Measurements from ENCODE around the gene OOEP. TPM values are rescaled to one million over a fixed set of nuclear protein-coding genes. Genes with fewer than 3 reads are reported as not detected.

OOEP gene
- total RNA-seq, 1 donor from 2014 or later, result not detected

GRCh38 chr6:73329201-73329600 is 40.5 kb downstream of the OOEP start:
- H3K27me3 ChIP-seq, result no peaks in the 10 kb centered on the region
- H3K4me3 ChIP-seq, result no peak overlapping the region
- intact Hi-C loops (cut with DNase I), result loop anchor here (10.0 kb wide), 1 partner anchor 914 kb away; no protein-coding TSS in a partner anchor
- H3K4me1 ChIP-seq, result no peaks in the 10 kb centered on the region
- no peaks in the 10 kb centered on the region for H3K9me3 ChIP-seq
- no peak overlapping the region for H3K27ac ChIP-seq
- DNase-seq (ENCODE audit: low spot score in 2 of 2), result no peak
- TF ChIP-seq, protein P1, sequence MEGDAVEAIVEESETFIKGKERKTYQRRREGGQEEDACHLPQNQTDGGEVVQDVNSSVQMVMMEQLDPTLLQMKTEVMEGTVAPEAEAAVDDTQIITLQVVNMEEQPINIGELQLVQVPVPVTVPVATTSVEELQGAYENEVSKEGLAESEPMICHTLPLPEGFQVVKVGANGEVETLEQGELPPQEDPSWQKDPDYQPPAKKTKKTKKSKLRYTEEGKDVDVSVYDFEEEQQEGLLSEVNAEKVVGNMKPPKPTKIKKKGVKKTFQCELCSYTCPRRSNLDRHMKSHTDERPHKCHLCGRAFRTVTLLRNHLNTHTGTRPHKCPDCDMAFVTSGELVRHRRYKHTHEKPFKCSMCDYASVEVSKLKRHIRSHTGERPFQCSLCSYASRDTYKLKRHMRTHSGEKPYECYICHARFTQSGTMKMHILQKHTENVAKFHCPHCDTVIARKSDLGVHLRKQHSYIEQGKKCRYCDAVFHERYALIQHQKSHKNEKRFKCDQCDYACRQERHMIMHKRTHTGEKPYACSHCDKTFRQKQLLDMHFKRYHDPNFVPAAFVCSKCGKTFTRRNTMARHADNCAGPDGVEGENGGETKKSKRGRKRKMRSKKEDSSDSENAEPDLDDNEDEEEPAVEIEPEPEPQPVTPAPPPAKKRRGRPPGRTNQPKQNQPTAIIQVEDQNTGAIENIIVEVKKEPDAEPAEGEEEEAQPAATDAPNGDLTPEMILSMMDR (IDR thresholded peaks at IDR 0.05), result no peak
- H3K36me3 ChIP-seq, result no peaks in the 10 kb centered on the region

GRCh38 chr6:73328790-73329189 is 40.9 kb downstream of the OOEP start:
- Histone ChIP-seq H3K27me3 (no peaks in the 10 kb centered on the region), H3K4me1 (no peaks in the 10 kb centered on the region), H3K4me3 (no peak overlapping the region), H3K36me3 (no peaks in the 10 kb centered on the region), H3K9me3 (no peaks in the 10 kb centered on the region), H3K27ac (no peak overlapping the region)
- DNase-seq (ENCODE audit: low spot score in 2 of 2), result no peak
- TF ChIP-seq, protein P1 (IDR thresholded peaks at IDR 0.05), result no peak
- intact Hi-C loops (cut with DNase I), result loop anchor here (10.0 kb wide), 1 partner anchor 914 kb away; no protein-coding TSS in a partner anchor

- no peak overlapping the region for H3K4me3 ChIP-seq
- TF ChIP-seq, protein P1 (IDR thresholded peaks at IDR 0.05), result no peak
- intact Hi-C loops (cut with DNase I), result loop anchor here (1.0 to 10.0 kb wide), 3 partner anchors 15 to 911 kb away; no protein-coding TSS in a partner anchor
- no peaks in the 10 kb centered on the region for H3K9me3 ChIP-seq
- H3K36me3 ChIP-seq, result no peaks in the 10 kb centered on the region
- DNase-seq (ENCODE audit: low spot score in 2 of 2), result no peak
- H3K4me1 ChIP-seq, result no peaks in the 10 kb centered on the region
- no peaks in the 10 kb centered on the region for H3K27me3 ChIP-seq
- H3K27ac ChIP-seq, result no peak overlapping the region
Measured at GRCh38 chr6:73325656-73326055, 44.0 kb downstream of the OOEP start.

- no peak for DNase-seq (ENCODE audit: low spot score in 2 of 2)
- peaks cover 0 to 12% of the 10 kb centered on the region in 2 donors for H3K9me3 ChIP-seq
- H3K27ac ChIP-seq, result no peak overlapping the region
- H3K36me3 ChIP-seq, result no peaks in the 10 kb centered on the region
- TF ChIP-seq, protein P1 (IDR thresholded peaks at IDR 0.05), result no peak
- H3K4me3 ChIP-seq, result no peak overlapping the region
- no peaks in the 10 kb centered on the region for H3K27me3 ChIP-seq
- H3K4me1 ChIP-seq, result no peaks in the 10 kb centered on the region
- intact Hi-C loops (cut with DNase I), result loop anchor here (10.0 kb wide), 1 partner anchor 909 kb away; no protein-coding TSS in a partner anchor
Measured at GRCh38 chr6:73323323-73323722, 46.4 kb downstream of the OOEP start.

Other genes starting within 250 kb of the OOEP start
- not detected for gene KHDC1L, start 144.4 kb downstream of the OOEP start, total RNA-seq
- gene KHDC1, start 106.7 kb downstream of the OOEP start, total RNA-seq, result 1.9 TPM
- gene DPPA5, start 15.6 kb downstream of the OOEP start, total RNA-seq, result not detected
- not detected for gene KHDC3L, start 7.2 kb downstream of the OOEP start, total RNA-seq
- gene DDX43, start 24.9 kb upstream of the OOEP start, total RNA-seq, result not detected
- gene CGAS, start 82.4 kb upstream of the OOEP start, total RNA-seq, result 15.9 TPM
- 12.5 TPM for gene MTO1, start 91.8 kb upstream of the OOEP start, total RNA-seq
- gene EEF1A1, start 151.1 kb upstream of the OOEP start, total RNA-seq, result 4,361 TPM

Measured in ascending aorta (tissue), 2 donors.